ENCODE results near the gene UPK1A. TPM values are rescaled to one million over a fixed set of nuclear protein-coding genes. Genes with fewer than 3 reads are reported as not detected.

UPK1A gene
- total and polyA plus RNA-seq, 2 experiments from 2014 or later: 7.8 to 19.6 TPM

GRCh38 chr19:35641515-35642151 is 24.7 kb upstream of the UPK1A start, which contains the start of gene ETV2:
Gene ETV2 (plus strand): TSS chr19:35641745. CDS start chr19:35642461, 716 bp downstream.
- TF ChIP-seq EZH2 (IDR thresholded peaks at IDR 0.05; ENCODE audit: borderline replicate concordance): no peak
- TF ChIP-seq, protein P1, sequence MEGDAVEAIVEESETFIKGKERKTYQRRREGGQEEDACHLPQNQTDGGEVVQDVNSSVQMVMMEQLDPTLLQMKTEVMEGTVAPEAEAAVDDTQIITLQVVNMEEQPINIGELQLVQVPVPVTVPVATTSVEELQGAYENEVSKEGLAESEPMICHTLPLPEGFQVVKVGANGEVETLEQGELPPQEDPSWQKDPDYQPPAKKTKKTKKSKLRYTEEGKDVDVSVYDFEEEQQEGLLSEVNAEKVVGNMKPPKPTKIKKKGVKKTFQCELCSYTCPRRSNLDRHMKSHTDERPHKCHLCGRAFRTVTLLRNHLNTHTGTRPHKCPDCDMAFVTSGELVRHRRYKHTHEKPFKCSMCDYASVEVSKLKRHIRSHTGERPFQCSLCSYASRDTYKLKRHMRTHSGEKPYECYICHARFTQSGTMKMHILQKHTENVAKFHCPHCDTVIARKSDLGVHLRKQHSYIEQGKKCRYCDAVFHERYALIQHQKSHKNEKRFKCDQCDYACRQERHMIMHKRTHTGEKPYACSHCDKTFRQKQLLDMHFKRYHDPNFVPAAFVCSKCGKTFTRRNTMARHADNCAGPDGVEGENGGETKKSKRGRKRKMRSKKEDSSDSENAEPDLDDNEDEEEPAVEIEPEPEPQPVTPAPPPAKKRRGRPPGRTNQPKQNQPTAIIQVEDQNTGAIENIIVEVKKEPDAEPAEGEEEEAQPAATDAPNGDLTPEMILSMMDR (IDR thresholded peaks at IDR 0.05; ENCODE audit: poor library complexity): no peak
- TF ChIP-seq EZH2phosphoT487 (IDR thresholded peaks at IDR 0.05; ENCODE audit: low read depth, severe bottlenecking, unreplicated experiment): no peak
- no peaks in the 10 kb centered on the region for H4K20me1 ChIP-seq (ENCODE audit: insufficient read depth, poor library complexity, severe bottlenecking)
- no peaks in the 10 kb centered on the region for H3K36me3 ChIP-seq (replicated peaks; ENCODE audit: insufficient read depth, low read depth)
- no peak for DNase-seq (ENCODE audit: low spot score)
- H3K27ac ChIP-seq: no peak within 1 kb of the TSS
- no peaks in the 10 kb centered on the region for H3K79me2 ChIP-seq
- H3K4me3 ChIP-seq: no peak within 1 kb of the TSS
- H3K4me1 ChIP-seq (ENCODE audit: insufficient read depth): peaks cover 12% of the 10 kb centered on the region
- H3K27me3 ChIP-seq: no peaks in the 10 kb centered on the region
- H3K4me2 ChIP-seq: peak within 1 kb of the TSS; percentile 94
- H3K9me2 ChIP-seq (replicated peaks; ENCODE audit: insufficient read depth): no peaks in the 10 kb centered on the region
- 40% methylated on average over 21 of the region's 28 CpGs for WGBS (ENCODE audit: low lambda C conversion rate, missing lambda C conversion rate)
- no peaks in the 10 kb centered on the region for H3K9me3 ChIP-seq (ENCODE audit: low read depth)
- no peak within 1 kb of the TSS for H2AFZ ChIP-seq

DNA sequence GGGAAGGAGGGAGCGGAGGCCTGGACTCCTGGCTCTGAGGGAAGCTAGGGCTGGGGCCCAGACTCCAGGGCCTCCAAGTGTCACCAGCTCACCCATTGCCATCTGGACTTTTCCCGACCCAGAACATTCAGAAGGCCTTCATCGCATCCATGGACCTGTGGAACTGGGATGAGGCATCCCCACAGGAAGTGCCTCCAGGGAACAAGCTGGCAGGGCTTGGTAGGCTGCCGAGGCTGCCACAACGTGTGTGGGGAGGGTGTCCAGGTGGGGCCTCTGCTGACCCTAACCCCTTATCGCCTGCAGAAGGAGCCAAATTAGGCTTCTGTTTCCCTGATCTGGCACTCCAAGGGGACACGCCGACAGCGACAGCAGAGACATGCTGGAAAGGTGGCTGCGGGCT is 24.0 kb upstream of the UPK1A start:
- no peak overlapping the region for H3K27ac ChIP-seq
- no peaks in the 10 kb centered on the region for H3K9me3 ChIP-seq (ENCODE audit: low read depth)
- H3K4me3 ChIP-seq: no peak overlapping the region
- H3K79me2 ChIP-seq: no peaks in the 10 kb centered on the region
- no peaks in the 10 kb centered on the region for H3K36me3 ChIP-seq (replicated peaks; ENCODE audit: insufficient read depth, low read depth)
- no peaks in the 10 kb centered on the region for H3K9me2 ChIP-seq (replicated peaks; ENCODE audit: insufficient read depth)
- H3K4me2 ChIP-seq: peak overlapping the region; percentile 94
- no peak for DNase-seq (ENCODE audit: low spot score)
- no peaks in the 10 kb centered on the region for H3K27me3 ChIP-seq
- H4K20me1 ChIP-seq (ENCODE audit: insufficient read depth, poor library complexity, severe bottlenecking): no peaks in the 10 kb centered on the region
- TF ChIP-seq, protein P1 (IDR thresholded peaks at IDR 0.05; ENCODE audit: poor library complexity): no peak
- TF ChIP-seq EZH2 (IDR thresholded peaks at IDR 0.05; ENCODE audit: borderline replicate concordance) (no peak), EZH2phosphoT487 (IDR thresholded peaks at IDR 0.05; ENCODE audit: low read depth, severe bottlenecking, unreplicated experiment) (no peak)
- WGBS (ENCODE audit: low lambda C conversion rate, missing lambda C conversion rate): 77% methylated on average over 10 of the region's 10 CpGs
- peaks cover 12% of the 10 kb centered on the region for H3K4me1 ChIP-seq (ENCODE audit: insufficient read depth)
- no peak overlapping the region for H2AFZ ChIP-seq

DNA sequence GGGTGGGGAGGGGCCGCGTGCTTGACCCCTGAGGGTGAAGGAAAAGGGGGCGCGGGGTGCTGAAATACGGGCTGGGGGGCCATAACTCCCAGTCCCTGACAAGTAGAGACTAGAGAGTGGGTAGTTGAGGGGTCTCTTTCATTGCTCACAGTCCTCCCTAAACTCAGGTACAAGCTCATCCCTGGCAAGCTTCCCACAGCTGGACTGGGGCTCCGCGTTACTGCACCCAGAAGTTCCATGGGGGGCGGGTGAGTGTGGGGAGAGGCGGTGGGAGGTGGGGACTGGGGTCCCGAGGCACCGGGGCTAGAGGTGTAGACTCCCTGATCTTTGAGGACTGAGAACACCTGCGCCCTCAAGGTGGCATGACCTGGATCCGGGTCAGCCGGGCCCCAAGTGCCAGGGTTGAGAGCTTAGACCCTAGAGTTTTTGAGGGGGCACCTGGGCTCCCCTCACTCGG is 23.5 kb upstream of the UPK1A start:
- H3K9me2 ChIP-seq (replicated peaks; ENCODE audit: insufficient read depth): no peaks in the 10 kb centered on the region
- no peaks in the 10 kb centered on the region for H3K27me3 ChIP-seq
- H3K9me3 ChIP-seq (ENCODE audit: low read depth): no peaks in the 10 kb centered on the region
- no peaks in the 10 kb centered on the region for H4K20me1 ChIP-seq (ENCODE audit: insufficient read depth, poor library complexity, severe bottlenecking)
- H3K27ac ChIP-seq: peak overlapping the region; percentile 96
- peak overlapping the region; percentile 94 for H3K4me2 ChIP-seq
- peak overlapping the region; percentile 54 for H3K4me3 ChIP-seq
- WGBS (ENCODE audit: low lambda C conversion rate, missing lambda C conversion rate): 41% methylated on average over 8 of the region's 15 CpGs
- no peak for DNase-seq (ENCODE audit: low spot score)
- no peaks in the 10 kb centered on the region for H3K36me3 ChIP-seq (replicated peaks; ENCODE audit: insufficient read depth, low read depth)
- peaks cover 12% of the 10 kb centered on the region for H3K4me1 ChIP-seq (ENCODE audit: insufficient read depth)
- peak overlapping the region; percentile 84 for H2AFZ ChIP-seq
- H3K79me2 ChIP-seq: no peaks in the 10 kb centered on the region
- TF ChIP-seq, protein P1 (IDR thresholded peaks at IDR 0.05; ENCODE audit: poor library complexity): no peak
- TF ChIP-seq EZH2phosphoT487 (IDR thresholded peaks at IDR 0.05; ENCODE audit: low read depth, severe bottlenecking, unreplicated experiment) (no peak), EZH2 (IDR thresholded peaks at IDR 0.05; ENCODE audit: borderline replicate concordance) (no peak)

Data from hepatocyte (in vitro differentiated cells).